Body of pancreas (tissue), 4 donors: Measurements from ENCODE around the gene KIAA1614. TPM values are rescaled to one million over a fixed set of nuclear protein-coding genes. Genes with fewer than 3 reads are reported as not detected.
A peak's percentile ranks its signal among the peaks of the same experiment; 100 is the strongest.
"Not testable (repeated sequence)": the region's sequence is repeated elsewhere in the genome, so short reads cannot be mapped to it uniquely, and the experiment has no call there.

Source experiments
- ATAC-seq: fragments of 150-250 bp; one replicate; pipeline ENCODE4 v1.9.1; 2016
- DNase-seq, 4 donors: peaks; one replicate each; pipeline ENCODE4 v3.0.0-alpha.2; 2019
- H3K27ac ChIP-seq, 4 donors: fragments of 200-600 bp; sonication (generic); 1 replicate in 3 of 4; 2 replicates in 1 of 4; pipeline versions ENCODE4 v1.5.1 to v1.6.1; 2016 to 2019; ENCODE audit warnings: mild to moderate bottlenecking in 1 of 4, mixed read lengths in 1 of 4, moderate library complexity in 1 of 4
- H3K27me3 ChIP-seq, 2 donors: fragments of 200-600 bp; sonication (generic); one replicate each; pipeline ENCODE4 v1.6.0; 2016; ENCODE audit warnings: mild to moderate bottlenecking in 1 of 2
- H3K36me3 ChIP-seq, 2 donors: fragments of 200-600 bp; sonication (generic); replicated peaks in 1 of 2; 2 replicates each; pipeline ENCODE4 v1.5.1; 2016; ENCODE audit warnings: low read depth in 2 of 2; ENCODE audit not compliant: insufficient read depth in 1 of 2
- H3K4me1 ChIP-seq: fragments of 200-600 bp; sonication (generic); one replicate; pipeline ENCODE4 v1.6.0; 2016
- H3K4me3 ChIP-seq, 2 donors: fragments of 200-600 bp; sonication (generic); 1 replicate in 1 of 2; 2 replicates in 1 of 2; pipeline ENCODE4 v1.5.1; 2016 to 2019
- H3K9me3 ChIP-seq, 3 donors: fragments of 200-600 bp; sonication (generic); 1 replicate in 2 of 3; 2 replicates in 1 of 3; pipeline ENCODE4 v1.5.1; 2016
- POLR2A ChIP-seq, 3 donors: fragments of 450-650 bp; IDR thresholded peaks; one replicate each; pipeline ENCODE4 v1.6.1; 2016; ENCODE audit warnings: antibody characterized with exemption in 3 of 3, mild to moderate bottlenecking in 2 of 3
- WGBS, 2 donors: methylation state at CpG; one replicate each; pipeline ENCODE4 v1.1.5; 2017; 5-methylcytosine and 5-hydroxymethylcytosine counted together
- intact Hi-C: fragments of 100-400 bp; cut with DNase I; formaldehyde crosslinking; loops from one replicate; pipeline ENCODE4 v1.15.1; 2023
- total RNA-seq, 2 donors: library from RNA; depleted of rRNA; stranded (reverse); fragments of >200 nt; gene quantifications; one replicate each; pipeline ENCODE4 v1.1.0, GENCODE V29; 2016
- TF ChIP-seq, protein P1 (sequence below), 7 experiments: fragments of 450-650 bp in 4 of 7; fragments of 200-600 bp in 3 of 7; sonication (generic) in 3 of 7; IDR thresholded peaks; one replicate each; pipeline ENCODE4 v1.5.1; 2016 to 2019; ENCODE audit warnings: antibody characterized with exemption in 7 of 7

The KIAA1614 gene
- total RNA-seq, 2 donors from 2014 or later: 0.52 to 4.3 TPM

DNA sequence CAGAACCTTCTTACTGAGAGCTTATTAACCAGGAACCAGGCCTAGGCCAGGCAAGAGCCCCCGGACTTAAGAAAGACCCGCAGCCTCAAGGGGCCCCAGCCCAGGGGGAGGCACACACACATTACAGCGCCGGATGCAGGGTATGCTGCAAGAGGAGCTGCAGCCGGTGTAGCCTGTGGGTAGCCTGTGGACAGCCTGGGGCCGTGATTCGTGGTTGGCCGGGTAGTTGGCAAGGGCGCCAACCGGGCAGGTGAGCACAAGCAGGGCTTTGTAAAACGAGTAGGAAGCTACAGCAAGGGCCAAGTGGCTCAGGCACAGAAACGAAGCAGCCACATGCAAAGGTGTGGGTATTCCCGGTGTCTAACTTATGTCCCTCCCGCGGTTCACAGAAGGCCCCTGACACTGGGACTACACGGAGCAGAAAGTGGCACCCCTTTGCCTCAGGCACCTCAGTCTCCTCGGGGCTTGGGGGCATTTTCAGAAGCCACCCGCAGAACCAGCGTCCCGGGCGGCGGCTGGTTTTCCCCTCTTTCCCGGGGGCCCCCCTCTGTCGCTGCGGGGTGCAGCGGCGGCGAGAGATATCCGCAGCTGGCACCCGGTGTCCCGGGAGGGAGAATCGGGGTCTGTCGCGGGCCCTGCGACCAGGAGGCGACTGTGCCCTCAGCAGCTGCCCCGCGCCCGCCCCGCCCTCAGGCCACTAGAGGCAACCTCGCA, 40.8 kb downstream of the KIAA1614 start:
- peak overlapping the region; percentile 33 to 88 (median 74) for H3K27ac ChIP-seq
- TF ChIP-seq, protein P1, sequence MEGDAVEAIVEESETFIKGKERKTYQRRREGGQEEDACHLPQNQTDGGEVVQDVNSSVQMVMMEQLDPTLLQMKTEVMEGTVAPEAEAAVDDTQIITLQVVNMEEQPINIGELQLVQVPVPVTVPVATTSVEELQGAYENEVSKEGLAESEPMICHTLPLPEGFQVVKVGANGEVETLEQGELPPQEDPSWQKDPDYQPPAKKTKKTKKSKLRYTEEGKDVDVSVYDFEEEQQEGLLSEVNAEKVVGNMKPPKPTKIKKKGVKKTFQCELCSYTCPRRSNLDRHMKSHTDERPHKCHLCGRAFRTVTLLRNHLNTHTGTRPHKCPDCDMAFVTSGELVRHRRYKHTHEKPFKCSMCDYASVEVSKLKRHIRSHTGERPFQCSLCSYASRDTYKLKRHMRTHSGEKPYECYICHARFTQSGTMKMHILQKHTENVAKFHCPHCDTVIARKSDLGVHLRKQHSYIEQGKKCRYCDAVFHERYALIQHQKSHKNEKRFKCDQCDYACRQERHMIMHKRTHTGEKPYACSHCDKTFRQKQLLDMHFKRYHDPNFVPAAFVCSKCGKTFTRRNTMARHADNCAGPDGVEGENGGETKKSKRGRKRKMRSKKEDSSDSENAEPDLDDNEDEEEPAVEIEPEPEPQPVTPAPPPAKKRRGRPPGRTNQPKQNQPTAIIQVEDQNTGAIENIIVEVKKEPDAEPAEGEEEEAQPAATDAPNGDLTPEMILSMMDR (IDR thresholded peaks at IDR 0.05): no peak
- TF ChIP-seq POLR2A (IDR thresholded peaks at IDR 0.05): peak in 2 of 3 donors; percentile 64

DNA sequence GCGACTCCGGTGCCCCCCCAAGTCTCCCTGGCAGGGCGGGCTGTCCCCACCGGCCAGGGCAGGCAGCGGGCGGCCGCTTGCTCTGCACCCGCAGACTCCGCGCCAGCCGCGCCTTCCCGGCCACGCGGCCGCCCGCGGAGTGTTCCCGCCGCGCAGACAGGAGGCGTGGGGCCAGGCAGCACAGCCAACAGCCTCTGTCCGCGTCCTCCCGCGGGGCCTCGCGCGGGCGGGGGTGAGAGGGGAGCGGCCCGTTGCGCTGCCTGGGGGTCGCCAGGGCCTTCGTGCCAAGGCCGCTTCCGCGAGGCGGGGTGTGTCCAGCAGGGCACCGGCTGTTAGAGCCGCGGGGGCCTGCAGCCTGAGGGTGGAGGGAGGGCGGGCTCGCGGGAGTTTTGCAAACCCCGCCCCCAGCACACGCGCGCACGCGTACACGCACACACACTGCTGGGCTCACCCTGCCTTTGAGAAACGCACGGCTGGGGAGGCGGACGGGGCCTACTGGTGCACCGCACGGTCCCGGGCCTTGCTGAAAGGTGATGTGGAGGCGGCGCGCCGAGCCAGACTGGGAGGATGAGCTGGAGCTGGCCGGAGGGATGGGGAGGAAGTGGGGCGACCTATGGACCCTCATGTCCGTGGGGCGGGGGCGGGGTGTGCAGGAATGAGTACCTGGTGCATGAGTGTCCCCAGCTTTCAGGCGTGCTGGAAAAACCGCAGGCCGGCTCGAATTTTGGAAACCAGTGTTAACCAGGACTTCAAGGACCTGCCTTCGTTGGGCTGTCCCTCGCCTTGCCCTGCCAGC, 41.5 kb downstream of the KIAA1614 start:
- Histone ChIP-seq H3K9me3 (no peaks in the 10 kb centered on the region), H3K27ac (peak overlapping the region; percentile 39 to 88 (median 74)), H3K4me1 (peaks cover 17% of the 10 kb centered on the region), H3K27me3 (no peaks in the 10 kb centered on the region), H3K4me3 (peak overlapping the region; percentile 56 to 71), H3K36me3 (no peaks in the 10 kb centered on the region)
- 13 to 32% methylated on average over 18 to 36 of the region's 74 CpGs for WGBS, 2 donors
- ATAC-seq (peak; percentile 86), DNase-seq (peak; percentile 73 to 83 (median 79))
- intact Hi-C loops: no loop called here
- peak; percentile 42 to 65 (median 55) for TF ChIP-seq POLR2A (IDR thresholded peaks at IDR 0.05)
- TF ChIP-seq, protein P1 (IDR thresholded peaks at IDR 0.05): peak in 3 of 7 experiments; percentile 11 to 38 (median 22)

More for the DNA sequence above, 40.8 kb downstream of the KIAA1614 start:
- H3K27me3 ChIP-seq: no peaks in the 10 kb centered on the region
- no peaks in the 10 kb centered on the region for H3K9me3 ChIP-seq
- intact Hi-C loops: no loop called here
- H3K4me1 ChIP-seq: peaks cover 17% of the 10 kb centered on the region
- peak overlapping the region; percentile 56 to 71 for H3K4me3 ChIP-seq
- ATAC-seq (peak; percentile 76), DNase-seq (peak; percentile 73 to 83 (median 80))
- H3K36me3 ChIP-seq: no peaks in the 10 kb centered on the region
- 11% methylated on average over 7 to 37 of the region's 41 CpGs for WGBS, 2 donors

DNA sequence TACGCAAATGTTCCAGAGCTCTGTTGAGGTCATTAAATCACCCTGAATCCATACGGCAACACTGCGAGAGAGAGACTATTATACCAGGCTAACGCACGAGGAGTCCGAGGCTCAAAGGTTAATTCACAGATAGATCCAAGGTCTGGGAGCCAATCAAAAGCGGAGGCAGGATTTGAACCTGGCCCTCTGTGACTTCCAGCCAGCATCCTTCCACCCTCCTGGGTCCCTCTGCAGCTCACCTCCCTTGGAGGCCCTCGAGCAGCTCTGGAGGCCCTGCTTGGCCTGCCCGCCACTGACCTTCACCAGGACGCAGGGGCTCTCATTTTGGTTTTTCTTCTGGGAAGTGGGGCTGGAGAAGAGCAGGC, 42.1 kb downstream of the KIAA1614 start:
- Histone ChIP-seq H3K36me3 (no peaks in the 10 kb centered on the region), H3K4me3 (no peak overlapping the region), H3K27ac (peak overlapping the region; percentile 39 to 88 (median 74)), H3K4me1 (peaks cover 17% of the 10 kb centered on the region), H3K9me3 (no peaks in the 10 kb centered on the region), H3K27me3 (no peaks in the 10 kb centered on the region)
- DNase-seq (no peak), ATAC-seq (no peak)
- TF ChIP-seq, protein P1 (IDR thresholded peaks at IDR 0.05): no peak
- no peak for TF ChIP-seq POLR2A (IDR thresholded peaks at IDR 0.05)
- WGBS, 2 donors: 58 to 74% methylated on average over 10 of the region's 10 CpGs
- intact Hi-C loops: no loop called here

GRCh38 chr1:180956028-180956640, 43.4 kb downstream of the KIAA1614 start:
- H3K27me3 ChIP-seq: no peaks in the 10 kb centered on the region
- 95 to 97% methylated on average over 2 to 8 of the region's 8 CpGs for WGBS, 2 donors

GRCh38 chr1:180959620-180960019, 46.9 kb downstream of the KIAA1614 start:
- H3K4me3 ChIP-seq, intact Hi-C loops, H3K9me3 ChIP-seq, H3K36me3 ChIP-seq, H3K4me1 ChIP-seq, H3K27ac ChIP-seq, H3K27me3 ChIP-seq, ATAC-seq, DNase-seq: not testable (repeated sequence)
- 83 to 99% methylated on average over 5 of the region's 5 CpGs for WGBS, 2 donors

More at GRCh38 chr1:180956028-180956640, 43.4 kb downstream of the KIAA1614 start:
- no peak for DNase-seq
- Histone ChIP-seq H3K36me3 (no peaks in the 10 kb centered on the region), H3K27ac (no peak overlapping the region), H3K4me1 (peaks cover 17% of the 10 kb centered on the region), H3K9me3 (no peaks in the 10 kb centered on the region), H3K4me3 (no peak overlapping the region)
- intact Hi-C loops: no loop called here
- no peak for ATAC-seq
- TF ChIP-seq POLR2A (IDR thresholded peaks at IDR 0.05): no peak
- TF ChIP-seq, protein P1 (IDR thresholded peaks at IDR 0.05): no peak
